IPS DF 4.7 (cell line): ENCODE data around the gene AIDA.

Source experiments
- DNase-seq: peaks from one replicate; pipeline ENCODE4 v3.0.0-alpha.2; 2013; ENCODE audit warnings: low spot score; ENCODE audit errors: extremely low read depth

The AIDA gene

DNA sequence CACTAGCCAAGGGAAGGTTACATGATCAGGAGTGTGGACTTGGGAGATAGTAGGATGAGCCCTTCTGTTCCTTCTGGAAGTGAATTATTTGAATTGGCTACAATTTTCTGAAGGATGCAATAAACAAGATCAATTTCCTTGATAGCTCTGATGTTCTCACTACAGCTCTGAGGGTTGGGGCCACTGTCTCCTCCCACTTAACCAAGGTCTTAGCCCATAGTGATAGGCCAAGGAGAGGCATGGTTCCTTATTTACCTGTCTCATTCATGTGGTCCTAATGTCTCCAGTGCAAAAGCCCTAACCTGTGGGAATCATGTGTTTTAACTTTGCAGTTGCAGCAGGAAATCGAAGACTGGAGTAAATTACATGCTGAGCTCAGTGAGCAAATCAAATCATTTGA, 59.6 kb downstream of the AIDA start:
- no peak for DNase-seq

DNA sequence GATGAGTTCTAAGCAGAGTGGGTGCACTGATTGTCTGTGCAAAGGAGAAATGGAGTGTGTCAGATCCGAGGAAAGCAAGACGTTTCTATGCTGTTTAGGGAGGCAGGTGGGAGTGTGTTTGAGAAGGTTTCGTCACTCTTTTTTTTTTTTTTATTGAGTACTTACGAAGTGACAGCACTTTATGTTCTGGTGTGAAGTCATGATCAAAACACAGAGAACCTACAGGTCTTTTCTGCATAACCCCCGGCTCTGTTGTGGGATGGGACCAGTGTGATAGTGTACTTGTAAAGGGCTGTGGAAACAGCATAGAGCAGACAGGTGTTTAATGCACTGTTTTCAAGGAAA, 67.7 kb downstream of the AIDA start:
- no peak for DNase-seq

DNA sequence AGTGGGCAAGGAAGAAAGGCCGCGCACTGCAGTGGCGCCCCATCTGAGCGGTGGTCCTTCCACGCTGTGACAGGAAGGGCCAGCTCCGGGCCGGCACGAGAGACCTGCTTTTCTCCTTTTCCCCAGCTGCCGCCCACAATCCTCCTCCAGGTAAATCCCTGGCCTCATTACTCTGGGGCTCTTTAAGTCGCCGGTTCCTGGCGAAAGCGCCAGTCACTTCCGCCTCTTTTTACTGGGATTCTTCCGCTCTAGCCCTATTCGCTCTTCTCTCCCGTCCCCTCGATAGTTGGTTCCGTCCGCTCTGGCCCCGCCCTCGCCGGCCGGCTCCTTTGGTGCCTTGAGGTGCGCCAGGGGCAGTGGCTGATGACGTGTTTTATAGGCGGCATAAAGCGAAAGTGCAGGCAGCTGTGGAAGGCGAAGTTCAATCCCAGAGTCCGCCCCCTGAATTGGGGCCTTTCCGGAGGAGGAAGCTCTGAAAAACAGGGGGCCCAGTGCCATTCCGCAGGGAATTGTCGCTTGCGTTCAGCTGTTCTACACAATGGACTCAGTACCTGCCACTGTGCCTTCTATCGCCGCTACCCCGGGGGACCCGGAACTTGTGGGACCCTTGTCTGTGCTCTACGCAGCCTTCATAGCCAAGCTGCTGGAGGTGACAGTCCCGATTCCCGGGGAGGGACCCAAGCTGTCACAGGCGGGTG, 68.2 kb downstream of the AIDA start:
- DNase-seq = peak; percentile 90

DNA sequence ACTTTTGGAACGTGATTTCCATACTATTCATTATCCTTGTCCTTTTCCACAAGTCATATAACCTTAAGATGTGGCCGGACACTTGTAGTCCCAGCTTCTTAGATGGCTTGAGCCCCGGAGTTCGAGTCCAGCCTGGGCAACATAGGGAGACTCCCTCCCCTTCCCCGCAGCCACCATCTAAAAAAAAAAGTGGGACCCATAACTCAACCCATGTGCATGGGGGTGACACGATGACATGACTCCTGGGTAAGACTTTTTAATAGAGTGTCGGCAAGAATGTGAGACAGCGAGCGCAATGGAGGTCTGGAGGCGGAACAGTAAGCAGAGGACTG, 68.7 kb downstream of the AIDA start:
- no peak for DNase-seq

DNA sequence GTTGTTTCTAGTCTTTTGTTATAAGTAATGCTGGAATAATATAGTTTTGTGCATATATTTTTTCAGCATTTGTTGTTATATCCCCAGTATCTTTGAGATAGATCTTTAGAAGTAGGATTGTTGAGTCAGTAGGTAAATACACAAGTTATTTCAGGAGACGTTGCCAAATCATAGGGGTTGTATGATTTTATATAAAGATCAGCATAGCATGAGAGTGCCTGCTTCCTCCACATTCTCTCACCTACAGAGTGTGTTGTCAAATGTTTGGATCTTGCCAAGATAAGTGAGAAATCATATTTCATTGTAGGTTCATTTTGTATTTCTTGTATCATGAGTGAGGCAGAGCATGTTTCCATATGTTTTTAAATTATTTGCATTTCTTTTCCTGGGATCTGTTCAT, 69.8 kb downstream of the AIDA start:
- DNase-seq = no peak

DNA sequence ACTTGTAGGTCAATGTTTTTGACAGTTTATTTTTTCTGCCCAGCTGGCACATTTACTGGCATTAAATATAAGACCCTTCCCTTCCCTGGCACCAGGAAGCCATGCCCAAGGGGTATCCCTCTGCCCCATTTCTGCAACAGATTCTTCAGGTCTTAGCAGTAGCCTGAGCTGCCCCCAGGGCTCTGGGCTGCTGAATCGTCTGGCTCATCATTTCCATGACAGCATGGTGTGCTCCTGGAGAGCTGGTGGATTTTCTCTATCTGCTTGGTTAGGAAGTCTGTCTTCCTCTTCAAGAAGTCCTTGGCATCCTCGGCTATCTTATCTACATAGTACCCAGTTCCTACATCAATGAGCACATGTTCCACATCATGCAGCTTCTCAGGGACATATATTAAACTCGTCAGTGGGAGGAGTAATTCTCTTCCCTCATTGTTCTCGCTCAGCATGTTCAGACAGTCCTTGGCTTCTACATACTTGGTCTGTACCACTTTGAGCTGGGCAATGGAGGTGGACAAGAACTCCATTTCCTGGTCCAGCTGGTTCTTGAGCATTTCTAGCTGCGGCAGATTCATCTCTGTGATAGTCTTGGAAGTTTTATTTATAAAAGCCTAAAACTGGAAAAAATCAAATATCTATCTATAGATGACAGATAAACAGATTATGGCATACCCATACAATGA, 70.9 kb downstream of the AIDA start:
- no peak for DNase-seq

DNA sequence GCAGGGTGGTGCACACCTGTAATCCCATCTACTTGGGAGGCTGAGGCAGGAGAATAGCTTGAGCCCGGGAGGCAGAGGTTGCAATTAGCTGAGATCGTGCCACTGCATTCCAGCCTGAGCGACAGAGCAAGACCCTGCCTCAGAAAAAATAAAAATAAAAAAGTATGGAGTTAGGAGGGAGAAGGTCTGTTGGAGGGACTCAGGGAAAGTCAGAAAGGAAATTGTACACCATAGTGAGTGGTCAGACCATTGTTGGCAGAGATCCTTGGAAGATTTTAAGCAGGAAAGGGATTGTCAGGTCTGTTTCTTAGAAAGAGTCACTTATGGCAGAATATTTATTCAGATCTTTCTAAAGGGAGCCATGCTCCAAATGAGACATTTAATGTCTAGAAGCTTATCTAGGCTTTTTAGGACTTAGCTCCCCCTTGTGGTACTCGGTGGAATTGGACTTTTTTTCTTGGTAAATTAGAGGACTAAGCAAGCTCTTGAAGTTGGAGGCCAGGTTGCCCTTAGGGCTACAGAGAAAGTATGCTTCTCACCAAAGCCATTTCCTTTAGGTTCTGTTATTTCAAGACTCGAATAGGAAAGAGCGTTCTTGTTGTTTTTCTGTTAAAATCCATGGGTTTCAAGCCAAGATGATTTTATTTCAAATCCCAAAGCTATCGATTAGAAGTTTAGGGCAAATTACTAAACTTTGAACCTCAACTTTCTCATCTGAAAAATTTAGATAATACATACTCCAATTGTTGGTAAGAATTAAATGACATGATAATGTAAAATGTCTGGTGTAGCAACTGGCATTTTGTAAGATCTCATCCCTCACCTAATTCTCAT, 77.9 kb downstream of the AIDA start:
- DNase-seq = no peak

DNA sequence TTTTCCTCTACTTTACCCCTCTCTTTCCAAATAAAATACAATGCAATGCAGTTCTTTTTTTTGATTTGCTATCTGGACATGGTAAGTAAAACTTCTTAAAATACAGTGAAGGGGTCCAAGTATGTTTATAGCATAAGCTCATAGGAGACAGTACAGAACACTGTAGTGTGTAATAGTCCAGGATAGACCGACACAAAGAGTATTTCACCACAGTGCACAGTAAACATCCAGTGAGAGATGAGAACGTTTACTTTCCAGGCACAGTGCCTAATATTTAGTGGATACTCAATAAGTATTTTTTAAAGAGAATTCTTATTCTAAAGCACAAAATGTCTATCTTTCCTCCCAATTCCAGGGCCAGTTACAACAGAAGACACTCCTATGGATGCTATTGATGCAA, 79.5 kb downstream of the AIDA start:
- DNase-seq = no peak

DNA sequence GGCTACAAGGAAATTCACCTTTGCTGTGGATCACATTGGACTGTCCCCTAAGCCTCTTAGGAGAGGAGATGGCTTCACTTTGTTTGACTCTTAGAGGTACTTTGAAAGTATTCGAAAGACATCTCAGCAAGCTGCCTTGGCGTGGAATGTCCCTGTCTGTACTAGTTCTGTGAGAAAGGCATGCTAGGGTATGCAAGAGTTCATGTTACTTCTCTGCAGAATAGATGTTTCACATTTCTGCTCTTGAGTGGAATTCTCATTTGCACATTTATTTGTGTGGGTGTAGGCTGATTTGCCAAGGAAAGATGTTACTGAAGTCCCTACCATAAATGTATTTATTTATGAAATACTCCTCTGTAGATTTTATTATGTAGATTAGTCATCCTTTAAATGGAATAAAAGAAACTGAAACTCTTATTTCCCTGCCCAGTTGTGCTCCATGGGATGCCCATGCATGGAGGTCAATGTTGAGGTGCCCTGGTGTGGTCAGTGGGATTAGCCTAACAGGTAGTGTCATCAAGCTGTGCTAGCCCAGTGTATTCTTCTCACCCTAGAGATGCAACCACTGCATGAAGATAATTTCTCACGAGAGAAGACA, 80.6 kb downstream of the AIDA start:
- DNase-seq = no peak

DNA sequence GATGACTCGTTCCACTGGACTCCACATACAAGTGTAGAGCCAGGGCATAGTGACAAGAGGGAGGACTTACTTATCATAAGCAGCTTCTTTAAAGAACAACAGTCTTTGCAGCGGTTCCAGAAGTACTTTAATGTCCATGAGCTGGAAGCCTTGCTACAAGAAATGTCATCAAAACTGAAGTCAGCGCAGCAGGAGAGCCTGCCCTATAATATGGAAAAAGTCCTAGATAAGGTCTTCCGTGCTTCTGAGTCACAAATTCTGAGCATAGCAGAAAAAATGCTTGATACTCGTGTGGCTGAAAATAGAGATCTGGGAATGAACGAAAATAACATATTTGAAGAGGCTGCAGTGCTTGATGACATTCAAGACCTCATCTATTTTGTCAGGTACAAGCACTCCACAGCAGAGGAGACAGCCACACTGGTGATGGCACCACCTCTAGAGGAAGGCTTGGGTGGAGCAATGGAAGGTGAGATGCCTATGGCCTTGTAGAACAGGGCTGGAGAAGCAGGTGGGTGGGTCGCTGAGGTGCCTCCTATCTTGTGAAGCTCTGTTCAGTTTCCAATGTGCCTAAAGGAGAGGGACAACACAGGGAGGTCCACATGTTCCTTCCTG, 82.3 kb downstream of the AIDA start:
- no peak for DNase-seq

DNA sequence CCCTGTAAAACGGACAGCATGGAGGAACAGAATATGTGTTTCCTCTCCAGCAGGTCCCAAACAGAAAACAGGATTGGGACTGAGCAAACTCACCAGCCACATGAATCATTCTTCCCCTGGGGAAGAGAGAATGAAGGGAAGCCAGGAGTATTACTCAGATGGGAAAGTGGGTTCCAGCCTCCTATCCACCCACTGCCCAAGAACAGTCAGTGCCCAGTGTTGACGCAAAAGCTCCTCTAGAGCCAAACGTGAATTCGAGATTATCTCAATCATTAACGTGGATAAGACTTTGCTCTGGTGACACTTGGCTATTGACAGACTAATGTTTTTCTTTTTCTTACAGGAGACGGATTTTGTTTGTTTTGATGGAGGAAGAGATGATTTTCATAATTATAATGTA, 85.1 kb downstream of the AIDA start:
- no peak for DNase-seq

DNA sequence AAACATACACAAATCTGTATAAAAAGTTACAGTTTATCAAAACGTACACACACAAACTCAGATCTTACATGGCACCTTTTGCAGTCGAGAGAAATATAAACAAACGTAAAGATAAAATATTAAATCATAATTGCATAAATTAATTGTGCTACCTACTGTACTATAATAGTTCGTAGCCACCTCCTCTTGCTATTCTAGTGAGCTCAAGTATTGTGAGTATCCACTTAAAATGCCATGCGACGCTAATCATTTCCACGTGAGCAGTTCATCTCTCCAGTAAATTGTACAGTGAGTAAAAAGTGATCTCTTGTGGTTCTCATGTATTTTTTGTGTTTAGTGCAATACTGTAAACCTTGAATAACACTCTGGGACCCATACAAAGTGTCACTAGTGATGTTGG, 88.1 kb downstream of the AIDA start:
- no peak for DNase-seq

DNA sequence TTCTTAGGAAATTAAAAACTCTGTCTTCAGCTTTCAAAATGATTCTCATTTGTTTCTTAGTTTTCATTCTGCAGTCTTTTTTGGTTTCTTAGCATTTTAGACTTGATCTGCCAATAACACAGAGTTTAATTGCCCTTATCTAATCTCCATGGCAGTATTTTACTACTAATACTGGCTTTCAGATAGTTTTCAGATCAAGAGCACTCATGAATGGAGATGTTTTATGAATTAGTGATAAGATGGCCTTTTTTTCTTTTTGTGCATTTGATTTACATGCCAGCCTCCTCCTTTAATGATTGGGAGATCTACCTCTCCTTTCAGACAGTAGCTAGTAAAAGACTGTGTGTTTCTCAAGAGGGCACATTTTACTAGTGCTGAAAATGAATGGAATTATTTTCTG, 88.8 kb downstream of the AIDA start:
- no peak for DNase-seq

DNA sequence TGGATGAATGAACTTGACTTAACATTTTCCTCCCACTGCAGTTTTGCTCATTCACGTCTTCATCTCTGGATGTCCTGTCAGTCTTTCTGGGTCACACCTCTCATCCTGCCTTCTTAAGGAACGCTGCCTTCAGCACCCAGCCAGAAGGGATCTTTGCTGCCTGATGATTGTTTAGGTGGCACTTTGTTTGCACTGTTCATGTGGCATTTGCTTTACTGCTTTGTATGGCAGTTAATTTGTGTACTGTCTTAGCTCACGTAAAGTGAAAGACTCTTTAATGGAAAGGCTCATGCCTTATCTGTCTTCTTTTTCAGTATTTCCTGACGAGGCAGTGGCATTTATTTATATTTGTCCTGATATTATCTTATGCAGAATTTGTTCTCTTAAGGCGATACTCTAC, 89.5 kb downstream of the AIDA start:
- DNase-seq = no peak

DNA sequence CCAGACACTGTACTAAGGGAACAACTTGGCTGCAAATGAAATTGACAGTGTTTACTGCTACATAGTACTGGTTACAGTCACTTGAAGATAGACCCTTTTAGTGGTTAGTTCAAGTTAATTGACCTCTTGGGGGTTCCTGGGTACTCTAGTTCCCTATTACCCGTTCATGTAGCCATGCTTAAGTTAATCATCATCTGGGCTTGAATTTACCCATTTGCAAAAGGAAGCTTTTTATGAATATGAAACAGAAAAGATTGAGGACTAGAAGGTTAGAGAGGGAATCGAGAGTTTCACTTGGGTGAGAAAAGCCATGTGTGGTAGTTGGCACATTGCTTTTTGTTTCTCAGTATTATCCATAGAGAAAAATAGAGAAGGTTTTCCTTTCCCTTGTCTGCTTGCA, 91.7 kb downstream of the AIDA start:
- no peak for DNase-seq

DNA sequence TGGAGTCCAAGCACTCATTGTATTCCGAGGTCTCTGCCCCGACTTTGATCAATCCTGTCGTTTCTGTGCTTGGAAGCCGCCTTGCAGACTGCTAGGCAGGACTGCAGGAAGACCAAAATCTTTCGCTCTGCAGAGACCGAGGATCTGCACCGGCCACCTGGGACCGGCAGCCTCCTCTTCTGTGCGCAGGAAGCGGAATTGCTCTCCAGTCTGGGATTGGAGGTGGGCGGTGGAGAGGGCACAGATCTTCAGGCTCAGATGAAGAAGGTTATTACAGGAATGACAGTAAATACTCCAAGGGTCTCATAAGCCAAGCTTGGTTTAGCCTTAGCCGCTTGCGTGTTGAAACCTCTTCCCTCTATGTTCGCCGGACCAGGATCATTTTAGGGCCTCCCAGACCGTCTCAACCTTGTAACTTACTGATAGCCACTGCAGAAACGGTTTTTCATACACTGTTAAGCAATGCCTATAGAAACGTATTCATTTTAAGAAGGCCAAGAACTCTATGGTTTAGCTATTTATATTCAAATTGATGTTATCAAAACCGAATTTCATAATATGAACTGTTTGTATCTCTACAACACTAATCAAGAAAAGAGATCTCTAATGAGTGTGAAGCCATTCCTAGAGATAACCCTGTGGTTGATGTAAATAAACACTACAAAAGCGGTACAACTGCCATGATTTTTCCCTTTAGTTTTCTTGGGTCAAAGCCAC, 93.3 kb downstream of the AIDA start:
- no peak for DNase-seq
